ENCODE data around the gene GSTK1. TPM values are rescaled to one million over a fixed set of nuclear protein-coding genes. Genes with fewer than 3 reads are reported as not detected.

GSTK1 gene
- total and polyA plus RNA-seq, 2 donors (not counting 1 experiment from before 2014, with no cell fraction given): 181 to 315 TPM

DNA sequence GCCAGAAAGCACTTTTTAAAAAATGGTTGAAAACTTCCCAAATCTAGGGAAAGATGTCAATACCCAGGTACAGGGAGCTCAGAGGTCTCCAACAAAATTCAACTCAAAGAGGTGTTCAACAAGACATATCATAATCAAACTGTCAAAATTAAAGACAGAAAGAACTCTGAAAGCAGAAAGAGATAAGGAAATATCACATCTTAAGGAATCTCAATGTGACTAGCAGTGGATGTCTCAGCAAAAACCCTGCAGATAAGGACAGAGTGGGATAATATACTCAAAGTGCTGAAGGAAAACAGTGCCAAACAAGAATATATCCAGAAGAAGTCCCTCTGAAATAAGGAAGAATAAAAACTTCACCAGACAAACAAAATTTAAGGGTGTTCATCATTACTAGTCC, 13.0 kb upstream of the GSTK1 start:
- POLR2A ChIA-PET: interaction anchor here (1.1 kb wide), 1 partner anchor 13 kb away, joined by 3 read pairs; the partner anchor contains the start of gene GSTK1
- TF ChIP-seq EZH2 (IDR thresholded peaks at IDR 0.05; ENCODE audit: borderline replicate concordance, insufficient read depth, low read depth, low read length, poor library complexity, severe bottlenecking): no peak
- TF ChIP-seq, protein P1, sequence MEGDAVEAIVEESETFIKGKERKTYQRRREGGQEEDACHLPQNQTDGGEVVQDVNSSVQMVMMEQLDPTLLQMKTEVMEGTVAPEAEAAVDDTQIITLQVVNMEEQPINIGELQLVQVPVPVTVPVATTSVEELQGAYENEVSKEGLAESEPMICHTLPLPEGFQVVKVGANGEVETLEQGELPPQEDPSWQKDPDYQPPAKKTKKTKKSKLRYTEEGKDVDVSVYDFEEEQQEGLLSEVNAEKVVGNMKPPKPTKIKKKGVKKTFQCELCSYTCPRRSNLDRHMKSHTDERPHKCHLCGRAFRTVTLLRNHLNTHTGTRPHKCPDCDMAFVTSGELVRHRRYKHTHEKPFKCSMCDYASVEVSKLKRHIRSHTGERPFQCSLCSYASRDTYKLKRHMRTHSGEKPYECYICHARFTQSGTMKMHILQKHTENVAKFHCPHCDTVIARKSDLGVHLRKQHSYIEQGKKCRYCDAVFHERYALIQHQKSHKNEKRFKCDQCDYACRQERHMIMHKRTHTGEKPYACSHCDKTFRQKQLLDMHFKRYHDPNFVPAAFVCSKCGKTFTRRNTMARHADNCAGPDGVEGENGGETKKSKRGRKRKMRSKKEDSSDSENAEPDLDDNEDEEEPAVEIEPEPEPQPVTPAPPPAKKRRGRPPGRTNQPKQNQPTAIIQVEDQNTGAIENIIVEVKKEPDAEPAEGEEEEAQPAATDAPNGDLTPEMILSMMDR (IDR thresholded peaks at IDR 0.05): no peak
- Histone ChIP-seq H3K9ac (ENCODE audit: low read length) (no peak overlapping the region), H3K4me3 (ENCODE audit: control extremely low read depth in 1 of 5, extremely low read depth in 1 of 5, insufficient read depth in 1 of 5, low read depth in 2 of 5, low read length in 4 of 5) (peak overlapping the region in 1 of 5 experiments; percentile 17), H3K9me3 (ENCODE audit: control extremely low read depth in 1 of 3, control insufficient read depth in 2 of 3, insufficient read depth in 1 of 3, low read length in 2 of 3) (peaks cover 0 to 12% (median 0%) of the 10 kb centered on the region in 3 donors), H3K4me1 (ENCODE audit: control insufficient read depth in 2 of 2, insufficient read depth in 2 of 2, low read length in 2 of 2) (peaks cover 21 to 47% of the 10 kb centered on the region in 2 donors), H4K20me1 (ENCODE audit: control insufficient read depth, insufficient read depth, low read length, poor library complexity, severe bottlenecking) (no peaks in the 10 kb centered on the region), H3K4me2 (replicated peaks; ENCODE audit: low read depth, low read length, poor library complexity, severe bottlenecking) (peak overlapping the region; percentile 60), H3K36me3 (replicated peaks in 1 of 2; ENCODE audit: control extremely low read depth in 1 of 2, control insufficient read depth in 1 of 2, extremely low read depth in 1 of 2, insufficient read depth in 2 of 2, low read length in 1 of 2) (no peaks in the 10 kb centered on the region), H3K27me3 (replicated peaks in 1 of 4; ENCODE audit: control extremely low read depth in 1 of 4, control insufficient read depth in 3 of 4, insufficient read depth in 4 of 4, low read length in 3 of 4) (no peaks in the 10 kb centered on the region), H3K79me2 (ENCODE audit: control insufficient read depth, insufficient read depth, low read length) (no peaks in the 10 kb centered on the region), H3K27ac (ENCODE audit: low read length in 2 of 2) (peak overlapping the region in 1 of 2 donors; percentile 68), H2AFZ (ENCODE audit: insufficient read depth, low read depth, low read length, poor library complexity, severe bottlenecking) (peak overlapping the region; percentile 19)
- no peak for DNase-seq
- CTCF ChIA-PET: interaction anchor here (1.0 to 2.4 kb wide), 5 partner anchors 9 to 108 kb away, joined by 3 to 16 read pairs (median 3); no protein-coding TSS in a partner anchor
- H3K9me3 Mint-ChIP-seq (ENCODE audit: insufficient read depth): peaks cover 5% of the 10 kb centered on the region
- ATAC-seq (ENCODE audit: low read depth): no peak
- intact Hi-C loops (cut with micrococcal nuclease): no loop called here
- H3K4me3 Mint-ChIP-seq: no peak overlapping the region
- no peak overlapping the region for H3K27ac Mint-ChIP-seq
- peaks cover 52% of the 10 kb centered on the region for H3K4me1 Mint-ChIP-seq
- H3K27me3 Mint-ChIP-seq: no peaks in the 10 kb centered on the region

DNA sequence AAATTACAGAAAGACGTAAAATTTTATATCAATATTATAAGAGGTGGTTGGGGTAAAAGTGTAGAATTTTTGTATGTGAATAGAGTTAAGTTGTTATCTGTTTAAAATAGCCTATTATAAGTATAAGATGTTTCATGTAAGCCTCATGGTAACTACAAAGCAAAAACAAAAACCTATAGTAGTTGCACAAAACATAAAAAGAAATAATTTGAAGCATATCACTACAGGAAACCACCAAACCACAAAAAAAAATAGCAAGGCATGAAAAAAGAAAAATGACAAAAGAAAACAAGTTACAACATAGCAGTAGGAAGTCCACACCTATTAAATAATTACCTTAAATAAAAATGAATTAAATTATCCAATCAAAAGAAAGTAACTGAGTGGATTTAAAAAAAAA, 12.4 kb upstream of the GSTK1 start:
- no peaks in the 10 kb centered on the region for H3K36me3 ChIP-seq (replicated peaks in 1 of 2; ENCODE audit: control extremely low read depth in 1 of 2, control insufficient read depth in 1 of 2, extremely low read depth in 1 of 2, insufficient read depth in 2 of 2, low read length in 1 of 2)
- POLR2A ChIA-PET: no interaction called here
- no CpG with 5 or more reads among the region's 1 CpG for WGBS (ENCODE audit: insufficient coverage)
- peak overlapping the region; percentile 7 for H2AFZ ChIP-seq (ENCODE audit: insufficient read depth, low read depth, low read length, poor library complexity, severe bottlenecking)
- ATAC-seq (ENCODE audit: low read depth) (no peak), DNase-seq (no peak)
- Mint-ChIP-seq H3K27ac (peak overlapping the region; percentile 4), H3K4me3 (peak overlapping the region; percentile 42), H3K9me3 (ENCODE audit: insufficient read depth) (peaks cover 5% of the 10 kb centered on the region), H3K4me1 (peaks cover 50% of the 10 kb centered on the region), H3K27me3 (no peaks in the 10 kb centered on the region)
- intact Hi-C loops (cut with micrococcal nuclease): no loop called here
- H3K4me2 ChIP-seq (replicated peaks; ENCODE audit: low read depth, low read length, poor library complexity, severe bottlenecking): peak overlapping the region; percentile 60
- no peaks in the 10 kb centered on the region for H3K79me2 ChIP-seq (ENCODE audit: control insufficient read depth, insufficient read depth, low read length)
- peaks cover 0 to 12% (median 0%) of the 10 kb centered on the region in 3 donors for H3K9me3 ChIP-seq (ENCODE audit: control extremely low read depth in 1 of 3, control insufficient read depth in 2 of 3, insufficient read depth in 1 of 3, low read length in 2 of 3)
- H4K20me1 ChIP-seq (ENCODE audit: control insufficient read depth, insufficient read depth, low read length, poor library complexity, severe bottlenecking): no peaks in the 10 kb centered on the region
- H3K27me3 ChIP-seq (replicated peaks in 1 of 4; ENCODE audit: control extremely low read depth in 1 of 4, control insufficient read depth in 3 of 4, insufficient read depth in 4 of 4, low read length in 3 of 4): no peaks in the 10 kb centered on the region
- H3K9ac ChIP-seq (ENCODE audit: low read length): peak overlapping the region; percentile 9
- H3K27ac ChIP-seq (ENCODE audit: low read length in 2 of 2): peak overlapping the region in 1 of 2 donors; percentile 68
- CTCF ChIA-PET: interaction anchor here (0.8 to 2.4 kb wide), 3 partner anchors 10 to 49 kb away, joined by 3 to 16 read pairs (median 5); no protein-coding TSS in a partner anchor
- TF ChIP-seq EZH2 (IDR thresholded peaks at IDR 0.05; ENCODE audit: borderline replicate concordance, insufficient read depth, low read depth, low read length, poor library complexity, severe bottlenecking): no peak
- TF ChIP-seq, protein P1 (IDR thresholded peaks at IDR 0.05): no peak
- peaks cover 20 to 44% of the 10 kb centered on the region in 2 donors for H3K4me1 ChIP-seq (ENCODE audit: control insufficient read depth in 2 of 2, insufficient read depth in 2 of 2, low read length in 2 of 2)
- peak overlapping the region in 1 of 5 experiments; percentile 17 for H3K4me3 ChIP-seq (ENCODE audit: control extremely low read depth in 1 of 5, extremely low read depth in 1 of 5, insufficient read depth in 1 of 5, low read depth in 2 of 5, low read length in 4 of 5)

All from B cell (primary cell).